ENCODE data around the gene SOX18.

DNA sequence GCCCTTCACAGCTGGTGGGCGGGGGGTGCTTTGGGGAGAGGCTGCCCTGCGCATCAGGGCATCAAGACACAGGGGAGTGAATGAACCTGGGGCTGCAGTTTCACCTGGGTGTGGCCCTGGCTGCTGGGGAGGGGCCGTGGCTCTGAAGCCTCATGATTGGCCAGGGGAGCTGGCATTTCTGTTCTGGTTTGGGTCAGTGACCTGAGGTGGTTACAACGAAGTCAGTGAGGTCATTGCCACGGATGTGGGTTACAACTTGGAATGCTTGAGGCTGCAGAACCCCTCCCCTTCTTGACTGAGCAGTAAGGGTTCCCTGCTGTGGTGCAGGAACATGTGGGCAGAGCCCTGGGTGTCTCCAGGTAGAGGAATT, 16.5 kb upstream of the SOX18 start:
- TF ChIP-seq, protein P1, sequence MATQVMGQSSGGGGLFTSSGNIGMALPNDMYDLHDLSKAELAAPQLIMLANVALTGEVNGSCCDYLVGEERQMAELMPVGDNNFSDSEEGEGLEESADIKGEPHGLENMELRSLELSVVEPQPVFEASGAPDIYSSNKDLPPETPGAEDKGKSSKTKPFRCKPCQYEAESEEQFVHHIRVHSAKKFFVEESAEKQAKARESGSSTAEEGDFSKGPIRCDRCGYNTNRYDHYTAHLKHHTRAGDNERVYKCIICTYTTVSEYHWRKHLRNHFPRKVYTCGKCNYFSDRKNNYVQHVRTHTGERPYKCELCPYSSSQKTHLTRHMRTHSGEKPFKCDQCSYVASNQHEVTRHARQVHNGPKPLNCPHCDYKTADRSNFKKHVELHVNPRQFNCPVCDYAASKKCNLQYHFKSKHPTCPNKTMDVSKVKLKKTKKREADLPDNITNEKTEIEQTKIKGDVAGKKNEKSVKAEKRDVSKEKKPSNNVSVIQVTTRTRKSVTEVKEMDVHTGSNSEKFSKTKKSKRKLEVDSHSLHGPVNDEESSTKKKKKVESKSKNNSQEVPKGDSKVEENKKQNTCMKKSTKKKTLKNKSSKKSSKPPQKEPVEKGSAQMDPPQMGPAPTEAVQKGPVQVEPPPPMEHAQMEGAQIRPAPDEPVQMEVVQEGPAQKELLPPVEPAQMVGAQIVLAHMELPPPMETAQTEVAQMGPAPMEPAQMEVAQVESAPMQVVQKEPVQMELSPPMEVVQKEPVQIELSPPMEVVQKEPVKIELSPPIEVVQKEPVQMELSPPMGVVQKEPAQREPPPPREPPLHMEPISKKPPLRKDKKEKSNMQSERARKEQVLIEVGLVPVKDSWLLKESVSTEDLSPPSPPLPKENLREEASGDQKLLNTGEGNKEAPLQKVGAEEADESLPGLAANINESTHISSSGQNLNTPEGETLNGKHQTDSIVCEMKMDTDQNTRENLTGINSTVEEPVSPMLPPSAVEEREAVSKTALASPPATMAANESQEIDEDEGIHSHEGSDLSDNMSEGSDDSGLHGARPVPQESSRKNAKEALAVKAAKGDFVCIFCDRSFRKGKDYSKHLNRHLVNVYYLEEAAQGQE (IDR thresholded peaks at IDR 0.05; ENCODE audit: low read depth): no peak
- TF ChIP-seq RAD21 (IDR thresholded peaks at IDR 0.05; ENCODE audit: low read depth) (no peak), EGR1 (IDR thresholded peaks at IDR 0.05) (no peak), FOXM1 (IDR thresholded peaks at IDR 0.05; ENCODE audit: borderline replicate concordance, low read depth) (no peak), TAF1 (IDR thresholded peaks at IDR 0.05; ENCODE audit: low read depth) (no peak), NFIC (IDR thresholded peaks at IDR 0.05) (no peak), YY1 (IDR thresholded peaks at IDR 0.05; ENCODE audit: low read depth) (0 out of 2 replicates have a peak, but pooled peaks have one; percentile 8), CEBPB (IDR thresholded peaks at IDR 0.05) (no peak), TEAD4 (IDR thresholded peaks at IDR 0.05) (peak; percentile 56), EP300 (IDR thresholded peaks at IDR 0.05; ENCODE audit: borderline replicate concordance) (0 out of 2 replicates have a peak, but pooled peaks have one; percentile 34), ZBTB7A (IDR thresholded peaks at IDR 0.05; ENCODE audit: low read depth) (no peak; the same call in 1 of the 2 replicates), CREB1 (IDR thresholded peaks at IDR 0.05; ENCODE audit: low read depth) (0 out of 2 replicates have a peak, but pooled peaks have one; percentile 43)
- TF ChIP-seq, protein P2, sequence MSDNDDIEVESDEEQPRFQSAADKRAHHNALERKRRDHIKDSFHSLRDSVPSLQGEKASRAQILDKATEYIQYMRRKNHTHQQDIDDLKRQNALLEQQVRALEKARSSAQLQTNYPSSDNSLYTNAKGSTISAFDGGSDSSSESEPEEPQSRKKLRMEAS (IDR thresholded peaks at IDR 0.05): peak; percentile 66

All from Ishikawa (cell line).